Breast epithelium (tissue), 3 donors: Measurements from ENCODE around the gene JMY.

Experiments used
- CTCF ChIP-seq, 3 donors: fragments of 450-650 bp; IDR thresholded peaks; one replicate each; pipeline ENCODE4 v1.5.1; 2016 to 2017; ENCODE audit warnings: antibody characterized with exemption in 3 of 3, mild to moderate bottlenecking in 3 of 3, moderate library complexity in 3 of 3
- POLR2A ChIP-seq: fragments of 450-650 bp; IDR thresholded peaks from one replicate; pipeline ENCODE4 v1.6.1; 2016; ENCODE audit warnings: antibody characterized with exemption, mild to moderate bottlenecking, moderate library complexity

- TF ChIP-seq CTCF (IDR thresholded peaks at IDR 0.05), result no peak
- TF ChIP-seq POLR2A, result no peak
These were observed 49.4 kb downstream of the JMY start for GRCh38 chr5:79285285-79285684.
